ENCODE data around the gene NRSN2.
"Not testable (repeated sequence)": the region's sequence is repeated elsewhere in the genome, so short reads cannot be mapped to it uniquely, and the experiment has no call there.

The NRSN2 gene

GRCh38 chr20:391041-391711, 44.3 kb downstream of the NRSN2 start:
- TF ChIP-seq CTCF (conservative IDR thresholded peaks at IDR 0.05) = no peak
- no peak overlapping the region for H3K27ac ChIP-seq

GRCh38 chr20:393296-393695, 46.4 kb downstream of the NRSN2 start:
- H3K27ac ChIP-seq = not testable (repeated sequence)

- no peak overlapping the region for H3K27ac ChIP-seq
These were observed 49.3 kb downstream of the NRSN2 start for GRCh38 chr20:396252-396618.

GRCh38 chr20:396619-397431, 49.9 kb downstream of the NRSN2 start:
- H3K27ac ChIP-seq = no peak overlapping the region
- TF ChIP-seq CTCF (conservative IDR thresholded peaks at IDR 0.05) = no peak

More at GRCh38 chr20:396252-396618, 49.3 kb downstream of the NRSN2 start:
- no peak for TF ChIP-seq CTCF (conservative IDR thresholded peaks at IDR 0.05)

GRCh38 chr20:397432-398237, 50.7 kb downstream of the NRSN2 start:
- TF ChIP-seq CTCF (conservative IDR thresholded peaks at IDR 0.05) = no peak
- H3K27ac ChIP-seq = no peak overlapping the region

- no peak overlapping the region for H3K27ac ChIP-seq
- TF ChIP-seq CTCF (conservative IDR thresholded peaks at IDR 0.05) = no peak
These were observed 52.3 kb downstream of the NRSN2 start for GRCh38 chr20:399182-399707.

- TF ChIP-seq CTCF (conservative IDR thresholded peaks at IDR 0.05) = no peak
- no peak overlapping the region for H3K27ac ChIP-seq
These were observed 53.2 kb downstream of the NRSN2 start for GRCh38 chr20:400128-400453.
